ENCODE data around the gene LINGO1.

Gene LINGO1

DNA sequence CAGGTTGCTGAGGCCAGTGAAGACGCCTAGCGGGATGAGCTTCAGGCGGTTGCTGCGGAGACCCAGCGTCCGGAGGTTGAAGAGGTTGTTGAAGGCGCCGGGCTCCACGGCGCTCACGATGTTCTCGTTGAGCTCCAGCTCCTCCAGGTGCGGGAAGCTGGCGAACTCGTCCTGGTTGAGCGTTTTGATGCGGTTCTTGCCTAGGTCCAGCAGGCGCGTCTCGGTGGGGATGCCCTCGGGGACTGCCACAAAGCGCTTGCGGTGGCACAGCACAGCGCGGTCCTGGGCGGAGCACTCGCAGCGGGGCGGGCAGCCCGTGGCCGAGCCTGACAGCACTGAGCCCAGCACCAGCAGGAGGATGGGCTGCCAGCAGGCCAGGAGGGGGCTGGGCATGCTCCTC, 17.2 kb downstream of the LINGO1 start:
- no peak for DNase-seq (ENCODE audit: low spot score)

DNA sequence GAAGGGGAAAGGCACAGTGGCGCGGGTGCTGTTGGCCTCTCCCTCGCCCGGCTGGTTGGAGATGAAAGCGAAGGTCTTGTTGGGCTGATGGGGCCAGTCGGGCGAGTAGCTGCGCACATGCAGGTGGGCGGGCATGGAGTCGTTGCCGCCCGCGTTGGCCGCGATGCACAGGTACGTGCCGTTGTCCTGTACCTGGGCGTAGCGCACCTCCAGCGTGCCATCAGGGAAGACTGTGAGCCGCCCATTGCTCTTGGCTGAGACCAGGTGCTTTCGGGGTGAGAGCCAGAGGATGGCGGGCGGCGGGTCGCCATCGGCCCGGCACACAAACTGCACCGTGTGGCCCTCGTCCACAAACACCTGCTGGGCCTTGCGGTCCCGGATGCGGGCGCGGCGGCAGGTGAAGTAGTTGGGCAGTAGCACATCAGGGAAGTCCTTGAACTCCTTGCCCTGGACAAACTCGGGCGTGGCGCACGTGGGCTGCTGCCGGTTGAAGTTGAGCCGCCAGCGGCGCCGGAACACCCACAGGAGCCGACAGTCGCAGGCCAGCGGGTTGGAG, 18.4 kb downstream of the LINGO1 start:
- no peak for DNase-seq (ENCODE audit: low spot score)

DNA sequence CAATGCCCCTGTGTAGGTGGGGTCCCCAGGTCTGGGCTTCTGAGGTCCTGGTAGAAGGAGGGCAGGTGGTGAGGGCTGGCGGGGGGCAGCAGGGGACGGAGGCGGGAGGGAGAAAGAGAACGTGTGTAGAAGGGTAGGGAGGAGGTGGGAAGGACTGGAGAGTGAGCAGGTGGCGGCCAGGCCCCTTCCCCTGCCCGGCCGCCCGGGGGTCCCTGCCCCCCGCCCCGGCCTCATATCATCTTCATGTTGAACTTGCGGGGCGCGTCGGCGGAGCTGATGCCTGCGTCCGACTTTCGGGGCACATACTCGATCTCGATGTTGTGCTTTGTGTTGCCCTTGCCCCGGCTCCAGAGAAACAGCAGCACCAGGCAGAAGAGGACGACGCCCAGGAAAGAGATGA, 18.9 kb downstream of the LINGO1 start:
- DNase-seq (ENCODE audit: low spot score) = no peak

DNA sequence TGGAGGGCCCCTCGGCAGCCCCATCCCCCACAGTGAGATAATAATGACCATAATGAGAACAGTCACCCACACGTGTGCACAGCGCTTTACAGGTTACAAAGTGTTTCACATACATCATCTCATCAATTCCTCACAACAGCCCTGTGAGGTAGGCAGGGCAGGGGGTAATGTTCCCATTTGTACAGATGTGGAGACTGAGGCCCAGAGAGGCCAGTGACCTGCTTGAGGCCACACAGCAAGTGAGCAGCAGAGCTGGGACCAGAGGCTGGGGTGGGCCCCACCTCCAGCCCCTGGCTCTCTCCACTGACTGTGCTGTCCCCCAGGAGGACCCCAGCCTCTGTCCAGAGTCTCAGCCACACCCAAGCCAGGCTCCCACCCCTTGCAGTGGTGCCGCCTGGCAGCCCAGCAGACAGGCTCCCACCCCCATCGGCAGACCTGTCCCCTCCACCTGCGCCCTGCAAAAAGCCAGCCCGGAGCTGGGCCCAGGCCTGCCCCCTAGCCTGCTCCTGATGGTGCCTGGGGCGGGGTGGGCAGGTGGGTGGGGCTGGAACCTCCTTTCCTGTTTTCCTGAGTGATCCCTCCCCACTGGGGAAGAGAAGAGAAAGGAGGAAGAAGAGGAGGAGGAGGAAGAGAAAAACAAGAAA, 19.6 kb downstream of the LINGO1 start:
- DNase-seq (ENCODE audit: low spot score) = no peak

DNA sequence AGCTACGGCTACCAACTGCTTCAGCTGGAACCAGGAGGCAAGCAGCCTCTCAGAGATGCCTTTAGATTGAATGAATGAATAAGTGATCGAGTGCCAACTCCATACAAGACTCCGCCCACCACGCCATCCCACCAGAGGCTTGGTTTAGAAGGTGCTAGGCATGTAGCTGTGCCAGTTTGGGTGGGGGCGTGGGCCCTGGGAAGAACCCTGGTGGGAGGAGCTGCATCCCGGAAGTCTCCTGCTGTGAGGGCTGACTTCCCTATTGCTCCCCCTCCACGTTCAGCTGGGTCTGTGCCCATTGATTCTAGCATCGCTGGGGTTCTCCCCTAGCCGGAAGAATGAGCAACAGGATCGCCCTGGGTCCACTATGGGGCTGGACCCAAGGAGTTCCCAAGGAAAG, 20.9 kb downstream of the LINGO1 start:
- no peak for DNase-seq (ENCODE audit: low spot score)

DNA sequence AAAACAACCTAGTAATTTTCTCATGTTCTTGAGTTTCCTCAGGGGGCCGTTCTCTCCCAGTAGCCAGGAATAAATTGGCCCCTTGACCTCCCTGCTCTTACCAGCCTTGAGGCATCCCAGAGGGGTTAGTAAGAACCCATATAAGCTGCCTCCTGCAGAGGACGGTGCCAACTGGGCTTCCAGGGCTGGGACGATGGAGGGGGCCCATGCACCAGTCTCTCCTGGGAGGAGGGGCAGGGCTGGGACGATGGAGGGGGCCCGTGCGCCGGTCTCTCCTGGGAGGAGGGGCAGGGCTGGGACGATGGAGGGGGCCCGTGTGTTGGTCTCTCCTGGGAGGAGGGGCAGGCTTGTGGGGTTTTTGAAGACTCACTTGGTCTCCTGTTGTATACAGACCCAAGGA, 22.0 kb downstream of the LINGO1 start:
- no peak for DNase-seq (ENCODE audit: low spot score)

GRCh38 chr15:77609558-77609957, 23.2 kb downstream of the LINGO1 start:
- DNase-seq (ENCODE audit: low spot score) = no peak

DNA sequence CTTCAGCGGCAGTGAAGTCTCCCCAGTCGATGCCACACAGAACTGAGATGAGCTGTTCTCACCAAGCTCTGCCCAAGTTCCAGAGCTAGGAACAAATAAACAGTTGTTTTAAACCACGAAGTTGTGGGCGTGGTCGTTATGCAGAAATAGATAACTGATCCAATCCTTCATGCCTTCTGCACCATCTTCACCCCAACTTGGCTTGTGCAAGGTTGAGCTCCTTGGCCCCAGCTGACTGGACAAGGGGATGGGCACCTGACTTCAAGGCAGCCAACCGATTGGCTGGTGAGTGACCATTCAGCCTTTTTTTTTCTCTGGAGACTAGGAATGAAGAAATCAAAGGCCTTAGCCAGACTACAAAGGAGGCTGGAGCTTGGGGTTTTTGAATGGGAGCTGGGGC, 23.9 kb downstream of the LINGO1 start:
- no peak for DNase-seq (ENCODE audit: low spot score)

- no peak for DNase-seq (ENCODE audit: low spot score)
These were observed 24.8 kb downstream of the LINGO1 start for GRCh38 chr15:77607894-77608261.

- DNase-seq (ENCODE audit: low spot score) = no peak
These were observed 25.4 kb downstream of the LINGO1 start for GRCh38 chr15:77607111-77607893.

DNA sequence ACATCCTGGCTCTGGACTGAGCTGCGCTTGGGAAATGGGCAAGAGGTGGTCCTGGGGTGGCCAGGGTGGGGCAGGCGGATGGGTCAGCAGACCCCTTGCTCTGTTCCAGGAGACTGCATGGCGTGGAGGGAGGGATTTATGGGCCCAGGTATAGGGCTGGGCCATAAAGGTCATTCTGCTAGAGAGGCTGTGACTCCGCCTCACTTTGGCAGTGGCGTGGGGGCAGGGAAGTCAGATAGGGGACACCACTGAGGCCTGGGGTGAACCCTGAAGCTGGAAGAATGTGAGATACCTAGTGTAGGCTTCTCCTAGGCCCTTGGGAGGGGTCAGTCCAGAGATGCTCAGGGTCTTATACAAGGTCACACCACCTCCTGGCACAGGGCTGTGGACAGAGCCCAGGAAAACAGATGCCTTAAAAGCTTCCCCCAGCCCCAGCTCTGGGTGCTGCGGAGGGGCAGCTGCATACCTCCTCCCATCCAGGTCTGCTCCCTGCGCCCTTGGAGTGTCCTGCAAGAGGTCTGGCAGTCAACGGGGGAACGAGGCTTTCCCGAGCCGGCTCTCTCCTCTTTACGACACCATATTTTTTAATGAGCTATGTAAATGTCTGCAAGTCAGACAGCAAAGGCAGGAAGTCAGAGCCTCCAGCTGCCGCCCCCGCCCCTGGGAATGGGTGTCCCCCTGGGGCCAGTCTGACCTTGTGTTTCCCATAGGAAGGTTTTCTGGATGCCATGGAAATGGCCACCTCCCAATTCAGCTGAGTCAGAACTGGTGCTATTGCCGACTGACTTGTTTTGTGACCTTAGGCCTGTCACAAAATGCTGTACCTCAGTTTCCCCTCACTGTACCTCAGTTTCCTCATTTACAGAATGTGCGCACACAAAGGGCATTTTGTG, 26.3 kb downstream of the LINGO1 start:
- no peak for DNase-seq (ENCODE audit: low spot score)

GRCh38 chr15:77605547-77605946, 27.2 kb downstream of the LINGO1 start:
- no peak for DNase-seq (ENCODE audit: low spot score)

- no peak for DNase-seq (ENCODE audit: low spot score)
These were observed 27.7 kb downstream of the LINGO1 start for GRCh38 chr15:77604973-77605372.

- no peak for DNase-seq (ENCODE audit: low spot score)
These were observed 28.9 kb downstream of the LINGO1 start for GRCh38 chr15:77603611-77604336.

- no peak for DNase-seq (ENCODE audit: low spot score)
These were observed 29.9 kb downstream of the LINGO1 start for GRCh38 chr15:77602800-77603199.

- DNase-seq (ENCODE audit: low spot score) = peak; percentile 83
These were observed 32.8 kb downstream of the LINGO1 start for GRCh38 chr15:77599899-77600298.

DNA sequence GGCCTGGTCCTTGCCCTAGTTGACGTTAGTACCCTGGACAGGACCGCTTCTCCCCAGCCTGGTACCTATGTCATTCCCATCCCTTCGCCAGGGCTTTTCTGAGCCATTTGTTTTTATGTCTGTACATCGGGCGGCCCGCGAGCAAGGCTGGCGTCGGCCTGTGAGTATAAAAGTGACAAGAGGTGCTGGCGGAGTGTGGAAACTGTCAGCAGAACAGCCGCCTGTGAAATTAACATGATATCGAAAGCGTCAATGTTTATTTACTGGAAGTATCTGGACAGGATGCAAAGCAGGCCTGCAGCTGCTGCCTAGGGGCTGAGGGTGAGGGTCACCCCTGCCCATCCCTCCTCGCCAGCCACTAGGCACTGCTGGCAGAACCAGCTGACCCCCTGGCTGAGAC, 33.4 kb downstream of the LINGO1 start:
- DNase-seq (ENCODE audit: low spot score) = no peak

- no peak for DNase-seq (ENCODE audit: low spot score)
These were observed 34.1 kb downstream of the LINGO1 start for GRCh38 chr15:77598644-77599043.

DNA sequence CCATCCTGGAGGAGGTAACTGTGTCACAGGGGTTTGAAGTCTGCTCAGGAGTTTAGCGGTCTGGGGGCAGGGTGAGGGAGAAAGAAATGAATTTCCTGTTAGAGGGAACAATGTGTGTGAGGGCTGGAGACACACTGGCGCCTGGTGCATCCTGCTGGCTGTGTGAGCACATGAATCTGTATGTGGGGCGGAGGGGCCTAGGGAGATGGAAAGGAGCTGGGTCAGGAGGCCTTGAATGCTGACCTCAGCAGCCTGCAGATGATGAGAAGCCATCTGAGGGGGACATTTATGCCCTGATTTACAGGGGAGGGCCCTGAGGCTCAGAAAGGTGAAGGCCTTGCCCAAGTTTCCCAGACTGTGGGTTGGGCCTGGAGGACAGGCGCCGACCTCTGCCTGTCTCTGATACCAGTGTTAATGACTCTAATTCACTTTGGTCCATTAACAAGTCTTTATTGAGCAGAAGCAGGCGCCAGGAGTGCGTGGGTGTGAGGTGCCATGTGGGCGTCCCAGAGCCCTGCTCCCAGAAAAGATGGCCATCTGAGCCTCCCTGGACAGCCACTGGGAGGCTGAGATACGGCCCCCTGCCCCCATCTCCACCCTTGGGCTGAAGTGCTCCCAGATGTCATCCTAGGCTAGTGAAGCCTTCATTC, 34.8 kb downstream of the LINGO1 start:
- DNase-seq (ENCODE audit: low spot score) = no peak

- DNase-seq (ENCODE audit: low spot score) = no peak
These were observed 35.6 kb downstream of the LINGO1 start for GRCh38 chr15:77596821-77597803.

All from iPS-NIHi11 (cell line).